Endothelial cell (in vitro differentiated cells): Measurements from ENCODE around the gene PCDHB14. TPM values are rescaled to one million over a fixed set of nuclear protein-coding genes. Genes with fewer than 3 reads are reported as not detected.
"Not testable (repeated sequence)": the region's sequence is repeated elsewhere in the genome, so short reads cannot be mapped to it uniquely, and the experiment has no call there.

Experiments used
- DNase-seq: peaks from one replicate; pipeline ENCODE4 v3.0.0; 2021; ENCODE audit warnings: low spot score
- H3K27ac Mint-ChIP-seq: one replicate; pipeline ENCODE4 v1.8.0; 2021; ENCODE audit warnings: mixed read lengths, inconsistent platforms; ENCODE audit not compliant: unreplicated experiment
- H3K27me3 Mint-ChIP-seq: one replicate; pipeline ENCODE4 v1.8.0; 2021; ENCODE audit warnings: mild to moderate bottlenecking, moderate library complexity, mixed read lengths, inconsistent platforms; ENCODE audit not compliant: unreplicated experiment
- H3K36me3 Mint-ChIP-seq: one replicate; pipeline ENCODE4 v1.8.0; 2021; ENCODE audit warnings: mild to moderate bottlenecking, low read depth, mixed read lengths, inconsistent platforms; ENCODE audit not compliant: unreplicated experiment
- H3K4me1 Mint-ChIP-seq: one replicate; pipeline ENCODE4 v1.8.0; 2021; ENCODE audit warnings: mild to moderate bottlenecking, mixed read lengths, inconsistent platforms; ENCODE audit not compliant: unreplicated experiment
- H3K4me3 Mint-ChIP-seq: one replicate; pipeline ENCODE4 v1.8.0; 2021; ENCODE audit warnings: mild to moderate bottlenecking, mixed read lengths, inconsistent platforms; ENCODE audit not compliant: unreplicated experiment
- H3K9me3 Mint-ChIP-seq: one replicate; pipeline ENCODE4 v1.8.0; 2021; ENCODE audit warnings: mixed read lengths, inconsistent platforms; ENCODE audit not compliant: unreplicated experiment
- long read RNA-seq: library from polyadenylated mRNA; unstranded; transcript quantifications from one replicate; pipeline ENCODE4 v2.0.0, GENCODE V29; 2020; ENCODE audit not compliant: unreplicated experiment
- total RNA-seq: library from RNA; stranded (reverse); fragmentation: NEBNext Ultra II Directional; extraction: Animal tissue kit (Norgen Biotek cat#: 25700); gene quantifications from one replicate; pipeline ENCODE4 v1.2.1, GENCODE V29; 2021; ENCODE audit not compliant: unreplicated experiment
- TF ChIP-seq, protein P1 (sequence below): fragments of 200-600 bp; sonication (generic); IDR thresholded peaks from one replicate; pipeline ENCODE4 v1.5.0; 2021; ENCODE audit warnings: antibody characterized with exemption; ENCODE audit not compliant: unreplicated experiment

The PCDHB14 gene
- total RNA-seq, result 8.4 TPM
- long read RNA-seq, result 0 reads

DNA sequence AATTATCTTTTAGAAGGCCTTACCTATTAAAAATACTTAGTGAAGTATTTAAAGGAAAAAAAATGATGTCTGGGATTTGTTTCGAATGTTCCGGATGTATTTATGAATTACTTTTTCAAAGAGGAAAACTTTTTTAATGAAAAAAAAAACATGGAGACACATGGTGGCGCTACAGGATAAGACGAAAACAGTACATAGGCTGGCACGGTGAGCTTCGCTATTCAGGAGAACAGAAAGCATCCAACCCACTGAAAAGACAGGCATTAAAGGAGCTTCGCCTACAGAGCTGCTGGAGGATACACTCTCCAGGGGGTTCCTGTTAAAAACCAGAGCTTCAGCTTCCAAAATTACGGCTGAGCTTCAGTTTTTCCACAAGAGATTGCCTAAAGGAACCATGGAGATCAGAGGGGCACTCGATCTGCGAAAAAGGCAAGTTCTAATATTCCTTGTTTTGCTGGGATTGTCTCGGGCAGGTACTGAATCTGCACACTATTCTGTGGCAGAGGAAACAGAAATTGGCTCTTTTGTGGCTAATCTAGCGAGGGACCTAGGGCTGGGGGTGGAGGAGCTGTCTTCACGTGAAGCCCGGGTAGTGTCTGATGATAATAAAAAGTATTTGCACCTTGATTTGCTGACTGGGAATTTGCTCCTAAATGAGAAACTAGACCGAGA is at the start of gene PCDHB14:
Gene PCDHB14 (plus strand): TSS at position 232 of the 672 bp plus-strand sequence. CDS start 163 bp downstream, at position 395.
- DNase-seq, result peak; percentile 18
- H3K36me3 Mint-ChIP-seq, result peaks cover 33% of the 10 kb centered on the region
- H3K27ac Mint-ChIP-seq, result no peak within 1 kb of the TSS
- no peaks in the 10 kb centered on the region for H3K27me3 Mint-ChIP-seq
- H3K9me3 Mint-ChIP-seq, result peaks cover 2% of the 10 kb centered on the region
- TF ChIP-seq, protein P1, sequence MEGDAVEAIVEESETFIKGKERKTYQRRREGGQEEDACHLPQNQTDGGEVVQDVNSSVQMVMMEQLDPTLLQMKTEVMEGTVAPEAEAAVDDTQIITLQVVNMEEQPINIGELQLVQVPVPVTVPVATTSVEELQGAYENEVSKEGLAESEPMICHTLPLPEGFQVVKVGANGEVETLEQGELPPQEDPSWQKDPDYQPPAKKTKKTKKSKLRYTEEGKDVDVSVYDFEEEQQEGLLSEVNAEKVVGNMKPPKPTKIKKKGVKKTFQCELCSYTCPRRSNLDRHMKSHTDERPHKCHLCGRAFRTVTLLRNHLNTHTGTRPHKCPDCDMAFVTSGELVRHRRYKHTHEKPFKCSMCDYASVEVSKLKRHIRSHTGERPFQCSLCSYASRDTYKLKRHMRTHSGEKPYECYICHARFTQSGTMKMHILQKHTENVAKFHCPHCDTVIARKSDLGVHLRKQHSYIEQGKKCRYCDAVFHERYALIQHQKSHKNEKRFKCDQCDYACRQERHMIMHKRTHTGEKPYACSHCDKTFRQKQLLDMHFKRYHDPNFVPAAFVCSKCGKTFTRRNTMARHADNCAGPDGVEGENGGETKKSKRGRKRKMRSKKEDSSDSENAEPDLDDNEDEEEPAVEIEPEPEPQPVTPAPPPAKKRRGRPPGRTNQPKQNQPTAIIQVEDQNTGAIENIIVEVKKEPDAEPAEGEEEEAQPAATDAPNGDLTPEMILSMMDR, result peak; percentile 50
- peak within 1 kb of the TSS; percentile 72 for H3K4me3 Mint-ChIP-seq
- H3K4me1 Mint-ChIP-seq, result peaks cover 10% of the 10 kb centered on the region

DNA sequence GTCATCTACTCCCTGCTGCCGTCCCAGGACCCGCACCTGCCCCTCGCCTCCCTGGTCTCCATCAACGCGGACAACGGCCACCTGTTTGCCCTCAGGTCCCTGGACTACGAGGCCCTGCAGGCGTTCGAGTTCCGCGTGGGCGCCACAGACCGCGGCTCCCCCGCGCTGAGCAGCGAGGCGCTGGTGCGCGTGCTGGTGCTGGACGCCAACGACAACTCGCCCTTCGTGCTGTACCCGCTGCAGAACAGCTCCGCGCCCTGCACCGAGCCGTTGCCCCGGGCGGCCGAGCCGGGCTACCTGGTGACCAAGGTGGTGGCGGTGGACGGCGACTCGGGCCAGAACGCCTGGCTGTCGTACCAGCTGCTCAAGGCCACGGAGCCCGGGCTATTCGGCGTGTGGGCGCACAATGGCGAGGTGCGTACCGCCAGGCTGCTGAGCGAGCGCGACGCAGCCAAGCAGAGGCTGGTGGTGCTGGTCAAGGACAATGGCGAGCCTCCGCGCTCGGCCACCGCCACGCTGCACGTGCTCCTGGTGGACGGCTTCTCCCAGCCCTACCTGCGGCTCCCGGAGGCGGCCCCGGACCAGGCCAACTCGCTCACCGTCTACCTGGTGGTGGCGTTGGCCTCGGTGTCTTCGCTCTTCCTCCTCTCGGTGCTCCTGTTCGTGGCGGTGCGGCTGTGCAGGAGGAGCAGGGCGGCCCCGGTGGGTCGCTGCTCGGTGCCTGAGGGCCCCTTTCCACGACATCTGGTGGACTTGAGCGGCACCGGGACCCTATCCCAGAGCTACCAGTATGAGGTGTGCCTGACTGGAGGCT is 48.6 kb upstream of the PCDHB14 start:
- not testable (repeated sequence) for H3K9me3 Mint-ChIP-seq, H3K27me3 Mint-ChIP-seq, DNase-seq, H3K4me1 Mint-ChIP-seq, H3K27ac Mint-ChIP-seq
- Mint-ChIP-seq H3K36me3 (peaks cover 11% of the 10 kb centered on the region), H3K4me3 (peak overlapping the region; percentile 63)

DNA sequence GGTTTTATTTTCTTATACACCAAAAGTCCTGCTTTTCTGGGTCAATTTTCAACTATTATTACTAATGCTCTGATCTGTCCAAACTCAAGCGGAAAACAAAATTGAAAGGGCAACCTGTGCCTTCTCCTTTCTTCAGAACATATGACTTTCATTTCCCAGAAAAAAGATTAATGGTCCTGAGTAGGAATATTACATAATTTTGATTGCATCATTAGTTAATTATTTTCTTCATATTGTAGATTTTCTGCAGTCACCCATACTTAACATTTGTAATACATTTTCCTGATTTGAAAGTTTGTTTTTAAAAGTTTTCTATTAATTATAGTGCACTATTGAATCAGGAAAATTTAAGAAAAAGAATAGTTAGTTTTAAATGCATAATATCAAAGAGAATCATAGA is 47.2 kb upstream of the PCDHB14 start:
- no peak overlapping the region for H3K27ac Mint-ChIP-seq
- TF ChIP-seq, protein P1, result no peak
- no peak for DNase-seq
- peaks cover 5% of the 10 kb centered on the region for H3K27me3 Mint-ChIP-seq
- peaks cover 17% of the 10 kb centered on the region for H3K36me3 Mint-ChIP-seq
- peaks cover 6% of the 10 kb centered on the region for H3K4me1 Mint-ChIP-seq
- H3K4me3 Mint-ChIP-seq, result no peak overlapping the region
- H3K9me3 Mint-ChIP-seq, result peaks cover 6% of the 10 kb centered on the region

DNA sequence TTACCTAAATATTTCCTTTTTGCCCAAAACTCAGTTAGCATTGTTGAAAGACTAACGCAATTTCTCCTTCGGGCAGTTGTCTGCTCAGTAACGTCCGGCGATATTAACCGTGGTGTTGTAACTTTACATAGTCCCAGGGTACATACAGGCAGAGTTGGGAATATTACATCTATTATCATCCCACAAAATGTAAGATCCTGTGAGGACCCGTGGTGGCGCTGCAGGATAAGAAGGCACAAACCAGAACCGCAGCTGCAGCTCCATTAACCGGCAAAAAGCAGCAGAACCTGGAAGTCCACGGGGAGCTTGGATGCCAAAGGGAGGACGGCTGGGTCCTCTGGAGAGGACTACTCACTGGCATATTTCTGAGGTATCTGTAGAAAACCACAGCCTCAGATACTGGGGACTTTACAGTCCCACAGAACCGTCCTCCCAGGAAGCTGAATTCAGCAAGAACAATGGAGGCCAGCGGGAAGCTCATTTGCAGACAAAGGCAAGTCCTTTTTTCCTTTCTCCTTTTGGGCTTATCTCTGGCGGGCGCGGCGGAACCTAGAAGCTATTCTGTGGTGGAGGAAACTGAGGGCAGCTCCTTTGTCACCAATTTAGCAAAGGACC is 45.5 kb upstream of the PCDHB14 start, which contains the start of gene PCDHB8:
Gene PCDHB8 (plus strand): TSS at position 214 of the 615 bp plus-strand sequence. CDS start 245 bp downstream, at position 459.
- peaks cover 24% of the 10 kb centered on the region for H3K36me3 Mint-ChIP-seq
- not testable (repeated sequence) for H3K27ac Mint-ChIP-seq, H3K27me3 Mint-ChIP-seq, H3K4me3 Mint-ChIP-seq, DNase-seq, H3K4me1 Mint-ChIP-seq
- H3K9me3 Mint-ChIP-seq, result peaks cover 13% of the 10 kb centered on the region

DNA sequence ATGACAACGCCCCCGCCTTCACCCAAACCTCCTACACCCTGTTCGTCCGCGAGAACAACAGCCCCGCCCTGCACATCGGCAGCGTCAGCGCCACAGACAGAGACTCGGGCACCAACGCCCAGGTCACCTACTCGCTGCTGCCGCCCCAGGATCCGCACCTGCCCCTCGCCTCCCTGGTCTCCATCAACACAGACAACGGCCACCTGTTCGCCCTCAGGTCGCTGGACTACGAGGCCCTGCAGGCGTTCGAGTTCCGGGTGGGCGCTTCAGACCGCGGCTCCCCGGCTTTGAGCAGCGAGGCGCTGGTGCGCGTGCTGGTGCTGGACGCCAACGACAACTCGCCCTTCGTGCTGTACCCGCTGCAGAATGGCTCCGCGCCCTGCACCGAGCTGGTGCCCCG is 43.8 kb upstream of the PCDHB14 start:
- Mint-ChIP-seq H3K9me3 (peaks cover 13% of the 10 kb centered on the region), H3K36me3 (peaks cover 29% of the 10 kb centered on the region)
- not testable (repeated sequence) for DNase-seq, H3K4me1 Mint-ChIP-seq, H3K27ac Mint-ChIP-seq, H3K27me3 Mint-ChIP-seq, H3K4me3 Mint-ChIP-seq

DNA sequence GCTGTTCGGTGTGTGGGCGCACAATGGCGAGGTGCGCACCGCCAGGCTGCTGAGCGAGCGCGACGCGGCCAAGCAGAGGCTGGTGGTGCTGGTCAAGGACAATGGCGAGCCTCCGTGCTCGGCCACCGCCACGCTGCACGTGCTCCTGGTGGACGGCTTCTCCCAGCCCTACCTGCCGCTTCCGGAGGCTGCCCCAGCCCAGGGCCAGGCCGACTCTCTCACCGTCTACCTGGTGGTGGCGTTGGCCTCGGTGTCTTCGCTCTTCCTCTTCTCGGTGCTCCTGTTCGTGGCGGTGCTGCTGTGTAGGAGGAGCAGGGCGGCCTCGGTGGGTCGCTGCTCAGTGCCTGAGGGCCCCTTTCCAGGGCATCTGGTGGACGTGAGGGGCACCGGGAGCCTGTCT is 43.3 kb upstream of the PCDHB14 start:
- H3K27ac Mint-ChIP-seq, H3K27me3 Mint-ChIP-seq: not testable (repeated sequence)

More for the DNA sequence above, 43.3 kb upstream of the PCDHB14 start:
- peaks cover 16% of the 10 kb centered on the region for H3K9me3 Mint-ChIP-seq
- H3K4me1 Mint-ChIP-seq, DNase-seq: not testable (repeated sequence)
- peaks cover 32% of the 10 kb centered on the region for H3K36me3 Mint-ChIP-seq
- peak overlapping the region; percentile 33 for H3K4me3 Mint-ChIP-seq
